Limb (tissue), 2 donors: ENCODE measurements around the gene SETDB1.
"Not testable (repeated sequence)": the region's sequence is repeated elsewhere in the genome, so short reads cannot be mapped to it uniquely, and the experiment has no call there.

Source experiments
- DNase-seq, 2 donors: peaks; one replicate each; pipeline ENCODE4 v3.0.0-alpha.2; 2016; ENCODE audit errors: extremely low spot score in 2 of 2

Gene SETDB1

DNA sequence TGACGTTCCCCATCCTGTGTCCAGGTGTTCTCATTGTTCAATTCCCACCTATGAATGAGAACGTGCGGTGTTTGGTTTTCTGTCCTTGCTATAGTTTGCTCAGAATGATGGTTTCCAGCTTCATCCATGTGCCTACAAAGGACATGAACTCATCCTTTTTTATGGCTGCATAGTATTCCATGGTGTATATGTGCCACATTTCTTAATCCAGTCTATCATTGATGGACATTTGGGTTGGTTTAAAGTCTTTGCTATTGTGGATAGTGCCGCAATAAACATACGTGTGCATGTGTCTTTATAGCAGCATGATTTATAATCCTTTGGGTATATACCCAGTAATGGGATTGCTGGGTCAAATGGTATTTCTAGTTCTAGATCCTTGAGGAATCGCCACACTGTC, 2.6 kb downstream of the SETDB1 start:
- DNase-seq, result not testable (repeated sequence)

DNA sequence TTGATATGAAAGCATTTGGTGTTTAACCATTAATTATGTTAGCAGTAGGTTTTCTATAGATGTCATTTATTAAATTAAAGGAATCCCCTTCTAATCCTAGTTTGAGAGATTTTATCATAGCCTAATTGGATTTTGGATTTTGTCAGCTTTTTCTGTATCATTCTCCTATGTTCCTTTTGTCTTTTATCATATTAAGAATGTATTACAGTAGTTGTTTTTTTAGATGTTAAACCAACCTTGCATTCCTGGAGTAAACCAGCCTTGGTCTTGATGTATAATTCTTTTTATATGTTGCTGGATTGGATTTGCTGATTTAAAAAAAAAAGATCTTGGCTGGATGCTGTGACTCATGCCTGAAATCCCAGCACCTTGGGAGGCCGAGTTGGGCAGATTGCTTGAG, 5.6 kb downstream of the SETDB1 start:
- DNase-seq, result no peak

DNA sequence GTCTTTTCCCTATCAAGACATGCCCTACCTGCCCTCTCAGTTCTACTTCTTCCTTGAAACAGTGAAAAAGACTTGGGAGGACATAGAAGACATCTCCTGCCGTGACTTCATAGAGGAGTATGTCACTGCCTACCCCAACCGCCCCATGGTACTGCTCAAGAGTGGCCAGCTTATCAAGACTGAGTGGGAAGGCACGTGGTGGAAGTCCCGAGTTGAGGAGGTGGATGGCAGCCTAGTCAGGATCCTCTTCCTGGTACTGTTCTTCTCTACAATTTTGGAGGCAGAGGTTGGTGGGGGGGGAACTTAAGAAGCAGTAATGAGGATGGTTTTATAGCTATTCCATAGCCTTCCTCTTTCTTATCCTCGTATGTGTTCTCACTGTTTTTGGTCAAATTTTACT, 18.7 kb downstream of the SETDB1 start:
- no peak for DNase-seq

DNA sequence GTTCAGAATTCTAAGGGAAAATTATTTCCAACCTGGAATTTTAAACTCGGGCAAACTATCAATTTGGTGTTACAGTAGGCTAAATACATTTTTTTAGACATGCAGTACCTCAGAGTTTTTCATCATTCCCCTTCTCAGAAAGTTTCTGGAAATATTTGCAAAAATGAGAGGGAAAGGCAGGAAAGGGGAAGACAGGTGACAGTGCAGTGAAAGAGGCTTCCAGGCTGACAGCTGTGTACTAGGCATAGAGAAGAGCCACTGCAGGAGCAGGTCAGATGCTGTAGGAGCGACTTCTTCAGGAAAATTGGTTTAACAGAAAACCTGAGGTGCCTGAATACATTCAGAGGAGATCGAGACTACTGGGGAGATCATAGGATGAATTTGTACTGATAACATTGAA, 28.5 kb downstream of the SETDB1 start:
- DNase-seq, result no peak

DNA sequence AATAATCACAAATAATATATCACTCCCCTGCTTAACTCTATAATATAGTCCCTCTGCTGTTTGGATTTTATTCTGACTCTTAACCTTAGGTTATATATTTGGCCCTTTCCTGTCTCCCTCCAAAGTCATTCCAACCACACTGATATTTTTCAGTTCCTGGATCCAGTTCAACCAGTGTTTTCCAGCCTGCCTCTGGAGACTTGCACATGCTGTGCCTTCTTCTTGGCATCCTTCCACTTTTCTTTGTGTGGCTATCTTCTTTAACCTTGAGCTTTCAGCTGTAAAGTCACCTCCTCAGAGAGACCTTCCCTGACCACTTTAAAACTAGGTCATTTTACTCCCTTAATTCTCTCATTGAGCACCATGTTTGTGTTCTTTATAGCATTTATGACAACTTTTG, 29.1 kb downstream of the SETDB1 start:
- DNase-seq, result no peak

DNA sequence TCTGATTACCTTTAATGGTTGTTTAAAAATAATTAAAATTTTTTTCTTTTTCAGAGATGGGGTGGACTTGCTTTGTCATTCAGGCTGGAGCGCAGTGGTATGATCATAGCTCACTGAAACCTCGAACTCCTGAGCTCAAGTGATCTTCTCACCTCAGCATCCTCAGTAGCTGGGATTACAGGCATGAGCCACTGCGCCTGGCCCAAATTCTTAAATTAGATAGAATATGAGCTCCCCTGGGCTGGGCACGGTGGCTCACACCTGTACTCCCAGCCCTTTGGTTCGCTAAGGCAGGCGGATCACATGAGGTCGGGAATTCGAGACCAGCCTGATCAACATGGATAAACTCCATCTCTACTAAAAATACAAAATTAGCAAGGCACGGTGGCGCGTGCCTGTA, 31.5 kb downstream of the SETDB1 start:
- no peak for DNase-seq

DNA sequence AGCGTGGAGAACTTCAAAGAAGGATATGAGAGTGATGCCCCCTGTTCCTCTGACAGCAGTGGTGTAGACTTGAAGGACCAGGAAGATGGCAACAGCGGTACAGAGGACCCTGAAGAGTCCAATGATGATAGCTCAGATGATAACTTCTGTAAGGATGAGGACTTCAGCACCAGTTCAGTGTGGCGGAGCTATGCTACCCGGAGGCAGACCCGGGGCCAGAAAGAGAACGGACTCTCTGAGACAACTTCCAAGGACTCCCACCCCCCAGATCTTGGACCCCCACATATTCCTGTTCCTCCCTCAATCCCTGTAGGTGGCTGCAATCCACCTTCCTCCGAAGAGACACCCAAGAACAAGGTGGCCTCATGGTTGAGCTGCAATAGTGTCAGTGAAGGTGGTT, 34.5 kb downstream of the SETDB1 start:
- DNase-seq, result no peak

GRCh38 chr1:150961756-150962155, 35.6 kb downstream of the SETDB1 start:
- DNase-seq, result no peak

DNA sequence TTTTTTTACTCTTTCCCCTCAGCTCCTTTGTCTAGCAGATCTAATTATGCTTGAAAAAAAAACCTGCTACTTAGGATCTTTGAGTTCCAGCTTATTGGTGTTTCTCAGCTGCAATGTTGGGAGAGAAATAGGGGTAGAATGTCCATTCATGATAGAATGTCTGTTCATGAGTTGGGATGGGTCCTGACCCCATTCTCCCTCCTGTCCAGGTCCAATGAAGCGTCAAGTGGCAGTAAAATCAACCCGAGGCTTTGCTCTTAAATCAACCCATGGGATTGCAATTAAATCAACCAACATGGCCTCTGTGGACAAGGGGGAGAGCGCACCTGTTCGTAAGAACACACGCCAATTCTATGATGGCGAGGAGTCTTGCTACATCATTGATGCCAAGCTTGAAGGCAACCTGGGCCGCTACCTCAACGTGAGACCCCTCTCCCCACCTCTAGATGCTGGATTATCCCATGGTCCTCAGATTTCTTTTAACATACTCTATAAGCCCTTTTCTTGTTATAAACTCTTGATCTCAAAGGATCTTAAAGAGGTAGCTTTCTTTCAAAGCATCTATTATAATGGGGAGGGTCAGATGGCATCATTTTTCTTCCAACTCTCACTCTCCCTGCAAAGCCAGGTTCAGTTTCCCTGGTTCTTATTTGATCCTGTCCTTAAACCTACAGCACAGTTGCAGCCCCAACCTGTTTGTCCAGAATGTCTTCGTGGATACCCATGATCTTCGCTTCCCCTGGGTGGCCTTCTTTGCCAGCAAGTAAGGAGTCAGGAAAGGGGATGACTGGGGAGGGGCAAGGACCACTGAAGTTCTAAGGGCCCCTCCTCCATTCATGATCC, 37.4 kb downstream of the SETDB1 start:
- DNase-seq, result no peak

- no peak for DNase-seq
Observed at GRCh38 chr1:150964164-150964489, 38.0 kb downstream of the SETDB1 start.

DNA sequence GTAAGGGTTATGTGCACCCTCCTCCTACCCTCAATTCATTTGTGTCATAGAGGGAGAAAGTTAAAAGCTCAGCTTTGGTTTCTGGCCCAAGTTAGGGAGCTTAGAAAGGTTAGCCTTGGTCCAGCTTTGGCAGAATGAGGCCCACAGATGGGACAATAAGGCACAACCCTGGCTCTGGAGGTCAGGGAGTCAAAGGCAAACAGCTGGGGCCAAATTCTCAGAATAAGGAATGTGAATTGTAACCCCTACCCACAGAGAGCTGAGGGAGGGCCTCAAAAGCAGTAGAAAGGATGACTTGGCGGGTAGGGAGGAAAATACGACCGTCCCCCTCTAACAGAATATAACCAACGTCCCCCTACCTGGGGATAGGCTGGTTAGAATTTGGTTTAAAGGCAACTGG, 39.4 kb downstream of the SETDB1 start:
- no peak for DNase-seq

GRCh38 chr1:150966011-150966410, 39.8 kb downstream of the SETDB1 start:
- DNase-seq, result no peak

GRCh38 chr1:150967936-150968335, 41.8 kb downstream of the SETDB1 start:
- DNase-seq, result no peak

DNA sequence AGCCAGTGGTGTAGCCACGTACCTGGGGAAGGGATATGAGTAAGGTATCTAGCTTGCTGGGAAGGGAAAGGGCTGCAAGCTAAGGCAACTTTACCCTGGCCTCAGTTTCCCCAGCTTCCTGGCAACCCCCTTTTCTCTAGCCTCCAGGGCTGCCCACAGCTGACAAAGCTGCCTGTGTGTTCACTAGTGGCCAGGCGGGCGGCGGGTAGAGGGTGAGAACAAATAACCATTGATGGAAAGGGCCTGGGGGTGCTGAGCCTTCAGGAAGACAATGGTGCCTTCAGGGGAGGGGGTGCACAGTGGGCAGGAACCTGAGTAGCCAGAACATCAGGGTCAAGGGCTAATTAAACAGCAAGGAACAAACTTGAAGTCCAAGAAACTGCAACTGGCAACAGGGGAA, 42.3 kb downstream of the SETDB1 start:
- no peak for DNase-seq

- DNase-seq, result no peak
Observed at GRCh38 chr1:150969626-150970025, 43.5 kb downstream of the SETDB1 start.

- DNase-seq, result no peak
Observed at GRCh38 chr1:150970808-150971582, 44.8 kb downstream of the SETDB1 start.

DNA sequence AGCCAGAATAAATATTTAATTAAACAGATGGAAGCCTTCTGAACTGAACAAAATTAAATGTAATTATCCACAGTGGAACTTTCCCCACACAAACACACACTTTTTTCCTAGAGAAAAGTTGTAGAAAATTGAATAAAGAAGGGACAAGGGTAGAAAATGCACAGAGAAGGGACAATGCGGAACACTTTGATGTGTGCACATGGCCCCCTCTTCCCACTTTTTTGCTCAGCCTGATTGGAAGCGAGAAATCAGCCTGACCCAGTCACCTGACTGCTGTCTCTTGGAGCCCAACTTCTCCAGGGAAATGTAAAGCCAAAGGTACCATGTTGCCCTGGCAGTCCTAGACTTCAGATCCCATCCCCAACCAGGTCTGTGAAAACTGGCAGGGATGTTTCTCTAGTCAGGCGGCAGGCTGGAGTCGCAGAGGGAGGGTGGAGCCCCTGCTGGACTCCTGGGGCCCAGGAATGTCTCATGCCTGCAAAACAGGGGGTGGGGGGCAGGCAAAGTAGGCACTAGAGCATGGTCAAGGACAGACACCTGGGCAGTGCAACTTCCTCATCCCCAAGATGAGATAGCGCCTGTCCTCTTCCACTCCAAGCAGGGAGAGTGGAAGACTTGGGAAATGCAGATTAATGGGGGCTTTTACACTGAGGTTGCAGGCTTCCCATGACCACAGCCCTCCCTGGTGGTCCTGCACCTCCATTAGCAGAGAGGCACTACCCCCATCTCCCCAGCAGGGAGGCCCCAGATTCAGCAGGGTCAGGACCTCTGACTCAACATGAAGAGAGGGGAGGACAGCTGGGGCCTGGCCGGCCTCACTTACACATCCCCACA, 45.6 kb downstream of the SETDB1 start:
- DNase-seq, result no peak

DNA sequence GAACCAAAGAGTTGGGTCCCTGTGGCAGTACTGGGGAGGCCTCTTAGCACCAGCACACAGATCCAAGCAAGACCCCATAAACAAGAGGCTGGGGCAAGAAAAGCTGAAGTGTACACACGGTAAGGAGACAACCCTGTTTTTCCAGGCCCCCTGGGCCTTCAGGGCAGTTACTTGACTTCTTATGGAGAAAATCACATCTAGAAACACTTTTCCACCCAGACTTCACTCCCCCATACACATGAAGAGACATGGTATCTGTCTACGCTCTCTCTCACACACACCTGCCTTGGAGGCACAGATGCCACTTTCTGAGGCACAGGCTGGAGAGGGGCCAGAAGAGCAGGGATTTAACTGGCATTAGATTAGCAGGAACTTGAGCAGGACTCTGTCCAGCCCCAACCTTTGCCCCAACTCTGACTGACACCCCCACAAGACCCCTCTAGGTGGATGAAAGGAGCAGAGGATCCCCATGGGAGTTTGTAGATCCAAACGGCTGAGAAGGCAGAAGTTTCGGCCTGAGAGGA, 46.3 kb downstream of the SETDB1 start:
- no peak for DNase-seq

GRCh38 chr1:150973258-150973835, 47.2 kb downstream of the SETDB1 start:
- peak in 1 of 2 donors; percentile 46 for DNase-seq

DNA sequence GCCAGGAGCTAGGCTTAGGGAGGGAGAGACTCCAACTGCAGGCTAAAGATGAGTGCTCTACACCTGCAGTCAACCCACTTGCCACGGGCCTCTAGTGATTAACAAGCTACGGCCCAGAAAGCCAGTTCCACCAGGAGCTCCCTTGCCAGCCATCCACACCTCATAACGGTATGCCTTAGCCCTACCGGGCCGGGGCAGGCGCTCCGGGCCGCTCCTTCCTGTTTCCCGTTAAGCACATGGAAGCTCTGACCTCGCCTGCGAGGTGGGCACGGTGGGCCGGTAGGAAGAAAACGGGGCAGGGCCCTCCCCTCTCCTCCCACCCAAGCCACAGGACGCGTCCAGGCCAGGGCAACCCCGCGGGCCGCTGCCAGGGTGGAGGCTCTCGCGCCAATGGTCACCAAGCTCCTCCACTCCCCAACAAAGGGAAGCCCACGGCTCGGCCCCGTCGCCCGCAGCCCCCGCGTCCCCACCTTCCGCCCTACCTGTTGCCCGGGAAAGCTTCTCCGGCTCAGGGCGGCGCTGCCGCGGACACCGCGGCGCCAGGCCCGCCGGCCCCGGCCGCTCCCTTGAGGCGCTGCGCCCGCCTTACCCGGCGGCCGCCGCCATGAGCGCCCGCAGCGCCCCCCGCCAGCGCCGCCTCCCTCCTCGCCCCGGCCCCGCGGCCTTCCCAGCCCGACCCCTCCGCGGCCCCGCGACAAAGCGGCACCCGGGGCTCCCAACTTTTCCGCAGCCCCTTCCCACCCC, 47.8 kb downstream of the SETDB1 start:
- DNase-seq, result peak in 1 of 2 donors; percentile 70
